Activated naive CD8-positive, alpha-beta T cell treated with anti-CD3 and anti-CD28 coated beads for 36 hours (primary cell): ENCODE results near the gene SH3GLB1. TPM values are rescaled to one million over a fixed set of nuclear protein-coding genes. Genes with fewer than 3 reads are reported as not detected.
A peak's percentile ranks its signal among the peaks of the same experiment; 100 is the strongest.

ENCODE experiments used
- DNase-seq: peaks from one replicate; pipeline ENCODE4 v3.0.0; 2021
- H3K27ac Mint-ChIP-seq: one replicate; pipeline ENCODE4 v1.8.0; 2022; ENCODE audit warnings: mild to moderate bottlenecking, moderate library complexity, mixed read lengths
- H3K27me3 Mint-ChIP-seq: one replicate; pipeline ENCODE4 v1.8.0; 2022; ENCODE audit warnings: mild to moderate bottlenecking, mixed read lengths
- H3K36me3 Mint-ChIP-seq: one replicate; pipeline ENCODE4 v1.8.0; 2021; ENCODE audit warnings: mild to moderate bottlenecking, mixed read lengths
- H3K4me1 Mint-ChIP-seq: one replicate; pipeline ENCODE4 v1.8.0; 2021; ENCODE audit warnings: mixed read lengths
- H3K4me3 Mint-ChIP-seq: one replicate; pipeline ENCODE4 v1.8.0; 2022; ENCODE audit warnings: mild to moderate bottlenecking, moderate library complexity, mixed read lengths
- H3K9me3 Mint-ChIP-seq: one replicate; pipeline ENCODE4 v1.8.0; 2022; ENCODE audit warnings: mixed read lengths
- total RNA-seq, 2 experiments: library from RNA; stranded (reverse); gene quantifications; one replicate each; pipeline ENCODE4 v1.2.3, GENCODE V29; 2021

SH3GLB1 gene
- total RNA-seq, 2 experiments from 2014 or later: 49.7 to 52.7 TPM

DNA sequence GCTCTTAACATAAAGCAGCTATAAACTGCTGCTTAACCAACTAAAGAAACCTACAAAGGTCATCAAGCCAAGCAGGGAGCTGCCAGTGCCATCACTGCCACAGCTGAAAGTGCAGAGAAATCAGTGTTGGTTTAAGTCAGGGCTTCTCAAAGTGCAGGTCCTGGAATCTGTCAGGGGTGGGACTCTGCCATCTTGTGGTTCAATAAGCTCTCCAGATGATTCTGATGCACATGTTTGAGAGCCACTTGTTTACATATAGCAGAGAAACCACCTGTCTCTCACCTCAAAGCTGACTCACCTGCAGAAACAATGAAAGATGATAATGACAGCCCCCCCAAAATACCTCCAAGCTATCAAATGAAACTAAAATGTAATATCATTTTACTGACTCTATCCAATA, 49.3 kb downstream of the SH3GLB1 start:
- Mint-ChIP-seq H3K36me3 (no peaks in the 10 kb centered on the region), H3K9me3 (no peaks in the 10 kb centered on the region), H3K27me3 (no peaks in the 10 kb centered on the region), H3K4me3 (no peak overlapping the region), H3K4me1 (peaks cover 10% of the 10 kb centered on the region), H3K27ac (no peak overlapping the region)
- DNase-seq: no peak

DNA sequence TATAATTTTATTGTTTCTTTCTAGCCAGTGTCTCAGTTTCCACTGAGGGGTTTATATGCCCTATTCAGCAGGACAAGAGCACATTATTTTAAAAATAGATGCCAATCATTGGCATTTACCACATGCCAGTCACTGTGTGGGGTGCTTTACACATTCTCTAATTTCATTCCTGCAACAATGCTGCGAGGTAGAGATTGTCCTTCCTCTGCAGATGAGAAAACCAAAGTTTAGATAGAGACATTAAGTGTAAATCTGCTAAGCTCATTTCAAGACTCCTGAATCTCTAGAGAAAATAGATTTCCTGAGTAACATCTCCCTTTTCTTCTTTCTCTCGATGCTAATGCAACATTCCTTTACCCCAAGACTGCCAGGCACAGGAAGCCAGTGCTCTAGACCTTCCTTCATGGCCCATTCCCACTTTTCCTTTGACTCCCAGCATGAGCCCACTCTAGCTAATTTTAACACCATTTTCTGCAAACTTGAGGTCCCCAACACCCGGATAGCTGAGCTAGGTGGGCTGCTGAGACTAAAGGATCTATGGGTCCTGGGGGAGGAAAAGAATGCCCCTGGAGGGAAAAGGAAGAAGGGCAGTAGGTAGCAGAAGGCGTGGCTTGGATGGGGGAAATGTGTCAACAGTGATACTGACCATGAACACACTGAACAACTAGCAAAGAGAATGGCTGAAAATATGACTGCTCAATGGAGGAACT, 50.0 kb downstream of the SH3GLB1 start:
- Mint-ChIP-seq H3K9me3 (no peaks in the 10 kb centered on the region), H3K36me3 (no peaks in the 10 kb centered on the region), H3K4me1 (peaks cover 3% of the 10 kb centered on the region), H3K27me3 (no peaks in the 10 kb centered on the region), H3K4me3 (no peak overlapping the region), H3K27ac (no peak overlapping the region)
- no peak for DNase-seq

GRCh38 chr1:86756062-86756406, 51.7 kb downstream of the SH3GLB1 start:
- Mint-ChIP-seq H3K36me3 (no peaks in the 10 kb centered on the region), H3K9me3 (no peaks in the 10 kb centered on the region), H3K27ac (no peak overlapping the region), H3K4me1 (peaks cover 2% of the 10 kb centered on the region), H3K4me3 (no peak overlapping the region), H3K27me3 (no peaks in the 10 kb centered on the region)
- no peak for DNase-seq

GRCh38 chr1:86757272-86757984, 53.1 kb downstream of the SH3GLB1 start:
- no peak for DNase-seq
- Mint-ChIP-seq H3K27me3 (no peaks in the 10 kb centered on the region), H3K4me3 (no peak overlapping the region), H3K27ac (no peak overlapping the region), H3K9me3 (no peaks in the 10 kb centered on the region), H3K36me3 (no peaks in the 10 kb centered on the region), H3K4me1 (peaks cover 2% of the 10 kb centered on the region)

DNA sequence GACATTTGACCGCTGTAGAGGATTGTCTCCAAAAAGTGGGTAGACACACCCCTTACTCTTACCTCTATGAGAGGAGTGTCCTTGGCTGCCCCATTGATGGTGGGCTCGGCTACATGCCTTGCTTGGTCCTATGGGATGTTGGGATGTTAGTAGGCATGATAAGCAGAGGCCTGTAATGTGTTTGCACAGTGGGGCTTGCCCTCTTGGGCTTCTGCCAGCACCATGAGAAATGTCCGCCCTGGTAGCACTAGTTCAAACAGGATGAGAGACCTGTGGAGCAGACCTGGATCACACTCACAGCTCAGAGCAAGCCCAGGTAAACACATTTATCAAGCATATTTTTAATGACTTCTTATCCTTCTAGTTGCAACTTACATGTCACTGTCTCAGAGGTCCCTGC, 54.2 kb downstream of the SH3GLB1 start:
- Mint-ChIP-seq H3K36me3 (no peaks in the 10 kb centered on the region), H3K9me3 (no peaks in the 10 kb centered on the region), H3K4me3 (no peak overlapping the region), H3K27me3 (no peaks in the 10 kb centered on the region), H3K4me1 (peaks cover 2% of the 10 kb centered on the region), H3K27ac (no peak overlapping the region)
- DNase-seq: no peak

GRCh38 chr1:86760199-86760598, 55.8 kb downstream of the SH3GLB1 start:
- DNase-seq: no peak
- Mint-ChIP-seq H3K36me3 (no peaks in the 10 kb centered on the region), H3K4me1 (no peaks in the 10 kb centered on the region), H3K27ac (no peak overlapping the region), H3K9me3 (no peaks in the 10 kb centered on the region), H3K27me3 (peaks cover 3% of the 10 kb centered on the region), H3K4me3 (no peak overlapping the region)

- H3K27ac Mint-ChIP-seq: no peak overlapping the region
- peaks cover 3% of the 10 kb centered on the region for H3K27me3 Mint-ChIP-seq
- H3K4me1 Mint-ChIP-seq: no peaks in the 10 kb centered on the region
- H3K4me3 Mint-ChIP-seq: no peak overlapping the region
- no peak for DNase-seq
- H3K9me3 Mint-ChIP-seq: peaks cover 1% of the 10 kb centered on the region
- no peaks in the 10 kb centered on the region for H3K36me3 Mint-ChIP-seq
These were observed 58.0 kb downstream of the SH3GLB1 start for GRCh38 chr1:86762336-86762735.

- DNase-seq: no peak
- no peaks in the 10 kb centered on the region for H3K4me1 Mint-ChIP-seq
- H3K27me3 Mint-ChIP-seq: peaks cover 3% of the 10 kb centered on the region
- no peak overlapping the region for H3K4me3 Mint-ChIP-seq
- H3K27ac Mint-ChIP-seq: no peak overlapping the region
- no peaks in the 10 kb centered on the region for H3K36me3 Mint-ChIP-seq
- peaks cover 3% of the 10 kb centered on the region for H3K9me3 Mint-ChIP-seq
These were observed 60.1 kb downstream of the SH3GLB1 start for GRCh38 chr1:86764523-86764922.

DNA sequence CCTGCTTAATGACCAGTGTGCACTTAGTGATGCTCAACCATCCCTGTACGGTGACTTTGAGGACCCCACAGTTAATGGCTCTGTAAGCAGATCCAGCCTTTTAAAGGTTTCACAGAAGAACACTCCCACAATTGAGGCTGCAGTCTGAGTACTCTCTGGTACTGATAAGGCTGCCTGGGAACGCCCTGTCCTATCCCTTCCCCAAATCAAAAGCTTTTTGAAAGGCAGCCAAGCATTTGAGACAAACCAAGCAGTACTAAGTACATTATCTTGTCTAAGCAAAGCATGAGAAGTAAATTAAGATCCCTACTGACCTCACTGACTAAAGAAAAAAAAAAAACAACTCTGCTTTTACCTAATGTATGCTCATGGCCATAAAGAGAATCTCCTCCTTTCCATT, 60.7 kb downstream of the SH3GLB1 start:
- H3K4me1 Mint-ChIP-seq: no peaks in the 10 kb centered on the region
- H3K36me3 Mint-ChIP-seq: no peaks in the 10 kb centered on the region
- H3K9me3 Mint-ChIP-seq: peaks cover 3% of the 10 kb centered on the region
- no peak for DNase-seq
- no peak overlapping the region for H3K27ac Mint-ChIP-seq
- H3K4me3 Mint-ChIP-seq: no peak overlapping the region
- peaks cover 3% of the 10 kb centered on the region for H3K27me3 Mint-ChIP-seq

GRCh38 chr1:86765674-86766073, 61.3 kb downstream of the SH3GLB1 start:
- Mint-ChIP-seq H3K4me3 (no peak overlapping the region), H3K27ac (no peak overlapping the region), H3K36me3 (no peaks in the 10 kb centered on the region), H3K9me3 (peaks cover 3% of the 10 kb centered on the region), H3K4me1 (no peaks in the 10 kb centered on the region), H3K27me3 (peaks cover 3% of the 10 kb centered on the region)
- DNase-seq: no peak

DNA sequence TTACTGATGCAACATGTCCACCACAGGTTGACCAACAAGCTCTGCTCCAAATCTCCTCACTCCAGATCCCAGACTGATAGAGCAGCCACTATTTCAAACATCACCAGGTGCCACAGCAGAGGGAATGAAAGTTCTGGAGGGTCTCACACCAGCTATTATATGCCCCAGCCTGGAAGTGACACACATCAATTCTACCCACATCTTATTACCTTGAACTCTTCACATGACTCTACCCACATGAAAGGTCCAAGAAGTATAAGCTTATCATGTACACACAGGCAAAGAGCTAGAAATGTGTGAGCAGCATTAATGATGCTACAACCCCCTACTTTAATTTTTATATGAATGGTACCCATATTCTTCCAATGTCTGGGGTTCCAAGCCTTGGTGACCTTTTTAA, 64.2 kb downstream of the SH3GLB1 start:
- H3K9me3 Mint-ChIP-seq: peaks cover 3% of the 10 kb centered on the region
- H3K27ac Mint-ChIP-seq: no peak overlapping the region
- no peak overlapping the region for H3K4me3 Mint-ChIP-seq
- H3K4me1 Mint-ChIP-seq: peaks cover 6% of the 10 kb centered on the region
- no peaks in the 10 kb centered on the region for H3K36me3 Mint-ChIP-seq
- H3K27me3 Mint-ChIP-seq: peaks cover 3% of the 10 kb centered on the region
- DNase-seq: no peak

DNA sequence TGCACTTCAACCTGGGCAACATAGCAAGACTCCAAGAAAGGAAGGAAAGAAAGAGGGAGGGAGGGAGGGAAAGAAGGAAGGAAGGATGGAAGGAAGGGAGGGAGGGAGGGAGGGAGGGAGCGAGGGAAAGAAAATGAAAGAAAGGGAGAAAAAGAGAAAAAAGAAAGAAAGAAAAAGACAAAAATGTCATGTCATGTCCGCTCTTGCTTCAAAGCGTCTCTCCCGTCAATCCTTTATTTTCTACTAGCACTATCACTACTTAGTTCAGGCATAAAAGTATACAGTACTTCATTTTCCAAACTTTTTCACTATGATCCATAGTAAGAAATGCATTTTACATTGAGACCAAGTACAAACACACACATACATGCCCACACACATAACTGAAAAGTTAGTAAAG, 64.7 kb downstream of the SH3GLB1 start:
- no peaks in the 10 kb centered on the region for H3K36me3 Mint-ChIP-seq
- DNase-seq: no peak
- peaks cover 3% of the 10 kb centered on the region for H3K27me3 Mint-ChIP-seq
- H3K4me3 Mint-ChIP-seq: no peak overlapping the region
- H3K4me1 Mint-ChIP-seq: peaks cover 11% of the 10 kb centered on the region
- H3K27ac Mint-ChIP-seq: no peak overlapping the region
- peaks cover 3% of the 10 kb centered on the region for H3K9me3 Mint-ChIP-seq

GRCh38 chr1:86773341-86774288, 69.2 kb downstream of the SH3GLB1 start:
- H3K36me3 Mint-ChIP-seq: no peaks in the 10 kb centered on the region
- H3K27ac Mint-ChIP-seq: peak overlapping the region; percentile 74
- H3K4me3 Mint-ChIP-seq: peak overlapping the region; percentile 53
- H3K4me1 Mint-ChIP-seq: peaks cover 18% of the 10 kb centered on the region
- H3K9me3 Mint-ChIP-seq: no peaks in the 10 kb centered on the region
- no peak for DNase-seq
- H3K27me3 Mint-ChIP-seq: no peaks in the 10 kb centered on the region

GRCh38 chr1:86774305-86775295, 70.2 kb downstream of the SH3GLB1 start:
- Mint-ChIP-seq H3K9me3 (no peaks in the 10 kb centered on the region), H3K27ac (peak overlapping the region; percentile 74), H3K4me1 (peaks cover 18% of the 10 kb centered on the region), H3K4me3 (peak overlapping the region; percentile 53), H3K27me3 (no peaks in the 10 kb centered on the region), H3K36me3 (no peaks in the 10 kb centered on the region)
- peak; percentile 60 for DNase-seq
